Measurements from ENCODE around the gene CNN2. TPM values are rescaled to one million over a fixed set of nuclear protein-coding genes. Genes with fewer than 3 reads are reported as not detected.

The CNN2 gene
- total RNA-seq, 1 donor, result 508 TPM

GRCh38 chr19:1060689-1061088, 34.3 kb downstream of the CNN2 start:
- H3K4me3 ChIP-seq (ENCODE audit: low read depth, low read length), result no peak overlapping the region
- TF ChIP-seq, protein P1, sequence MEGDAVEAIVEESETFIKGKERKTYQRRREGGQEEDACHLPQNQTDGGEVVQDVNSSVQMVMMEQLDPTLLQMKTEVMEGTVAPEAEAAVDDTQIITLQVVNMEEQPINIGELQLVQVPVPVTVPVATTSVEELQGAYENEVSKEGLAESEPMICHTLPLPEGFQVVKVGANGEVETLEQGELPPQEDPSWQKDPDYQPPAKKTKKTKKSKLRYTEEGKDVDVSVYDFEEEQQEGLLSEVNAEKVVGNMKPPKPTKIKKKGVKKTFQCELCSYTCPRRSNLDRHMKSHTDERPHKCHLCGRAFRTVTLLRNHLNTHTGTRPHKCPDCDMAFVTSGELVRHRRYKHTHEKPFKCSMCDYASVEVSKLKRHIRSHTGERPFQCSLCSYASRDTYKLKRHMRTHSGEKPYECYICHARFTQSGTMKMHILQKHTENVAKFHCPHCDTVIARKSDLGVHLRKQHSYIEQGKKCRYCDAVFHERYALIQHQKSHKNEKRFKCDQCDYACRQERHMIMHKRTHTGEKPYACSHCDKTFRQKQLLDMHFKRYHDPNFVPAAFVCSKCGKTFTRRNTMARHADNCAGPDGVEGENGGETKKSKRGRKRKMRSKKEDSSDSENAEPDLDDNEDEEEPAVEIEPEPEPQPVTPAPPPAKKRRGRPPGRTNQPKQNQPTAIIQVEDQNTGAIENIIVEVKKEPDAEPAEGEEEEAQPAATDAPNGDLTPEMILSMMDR (IDR thresholded peaks at IDR 0.05; ENCODE audit: insufficient read depth, low read depth, low read length), result no peak
- no peak for DNase-seq (ENCODE audit: low read depth)

DNA sequence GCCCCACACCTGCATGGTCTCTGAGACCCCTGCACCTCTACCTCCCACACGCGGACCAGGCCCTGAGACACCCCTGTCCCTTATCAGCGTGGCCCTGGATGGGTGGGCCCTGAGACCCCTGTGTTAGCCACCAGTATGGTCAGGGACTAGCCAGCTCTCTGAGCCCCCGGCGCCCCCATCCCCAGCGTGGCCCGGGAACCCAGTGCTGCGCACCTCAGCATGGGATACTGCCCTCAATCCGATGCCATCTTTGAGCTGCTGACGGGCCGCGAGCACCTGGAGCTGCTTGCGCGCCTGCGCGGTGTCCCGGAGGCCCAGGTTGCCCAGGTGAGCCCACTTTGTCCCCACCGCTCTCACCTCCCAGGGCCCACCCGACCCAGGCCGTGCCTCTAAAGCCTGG, 35.6 kb downstream of the CNN2 start:
- TF ChIP-seq, protein P1 (IDR thresholded peaks at IDR 0.05; ENCODE audit: insufficient read depth, low read depth, low read length), result no peak
- no peak overlapping the region for H3K4me3 ChIP-seq (ENCODE audit: low read depth, low read length)
- DNase-seq (ENCODE audit: low read depth), result no peak

DNA sequence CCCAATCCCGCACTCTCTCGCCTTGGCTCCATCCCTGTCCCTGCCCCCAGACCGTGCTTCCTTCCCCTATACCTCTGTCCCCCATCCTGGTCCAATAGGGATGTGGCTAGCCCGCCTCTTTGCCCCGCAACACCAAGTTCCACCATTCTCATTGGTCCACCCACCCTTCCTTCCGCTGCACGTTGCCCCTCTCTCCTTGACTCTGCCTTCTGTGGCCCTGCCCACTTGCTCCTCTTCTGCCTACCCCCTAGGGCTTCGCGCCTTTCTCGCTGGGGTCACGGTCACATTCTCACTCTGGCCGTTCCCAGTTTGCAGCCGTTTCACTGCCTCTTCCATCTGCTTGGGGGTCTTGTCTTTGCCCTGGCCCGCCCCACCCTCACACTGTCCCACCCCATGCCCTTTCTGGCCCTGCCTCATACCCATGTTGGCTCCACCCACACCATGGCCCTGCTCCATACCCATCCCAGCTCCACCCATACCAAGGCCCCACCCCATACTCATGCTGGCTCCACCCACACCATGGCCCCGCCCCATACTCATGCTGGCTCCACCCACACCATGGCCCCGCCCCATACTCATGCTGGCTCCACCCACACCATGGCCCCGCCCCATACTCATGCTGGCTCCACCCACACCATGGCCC, 36.1 kb downstream of the CNN2 start:
- DNase-seq (ENCODE audit: low read depth), result no peak
- TF ChIP-seq, protein P1 (IDR thresholded peaks at IDR 0.05; ENCODE audit: insufficient read depth, low read depth, low read length), result no peak
- H3K4me3 ChIP-seq (ENCODE audit: low read depth, low read length), result no peak overlapping the region

- peak; percentile 45 for DNase-seq (ENCODE audit: low read depth)
- TF ChIP-seq, protein P1 (IDR thresholded peaks at IDR 0.05; ENCODE audit: insufficient read depth, low read depth, low read length), result no peak
- no peak overlapping the region for H3K4me3 ChIP-seq (ENCODE audit: low read depth, low read length)
Measured at GRCh38 chr19:1063030-1063908, 36.9 kb downstream of the CNN2 start.

DNA sequence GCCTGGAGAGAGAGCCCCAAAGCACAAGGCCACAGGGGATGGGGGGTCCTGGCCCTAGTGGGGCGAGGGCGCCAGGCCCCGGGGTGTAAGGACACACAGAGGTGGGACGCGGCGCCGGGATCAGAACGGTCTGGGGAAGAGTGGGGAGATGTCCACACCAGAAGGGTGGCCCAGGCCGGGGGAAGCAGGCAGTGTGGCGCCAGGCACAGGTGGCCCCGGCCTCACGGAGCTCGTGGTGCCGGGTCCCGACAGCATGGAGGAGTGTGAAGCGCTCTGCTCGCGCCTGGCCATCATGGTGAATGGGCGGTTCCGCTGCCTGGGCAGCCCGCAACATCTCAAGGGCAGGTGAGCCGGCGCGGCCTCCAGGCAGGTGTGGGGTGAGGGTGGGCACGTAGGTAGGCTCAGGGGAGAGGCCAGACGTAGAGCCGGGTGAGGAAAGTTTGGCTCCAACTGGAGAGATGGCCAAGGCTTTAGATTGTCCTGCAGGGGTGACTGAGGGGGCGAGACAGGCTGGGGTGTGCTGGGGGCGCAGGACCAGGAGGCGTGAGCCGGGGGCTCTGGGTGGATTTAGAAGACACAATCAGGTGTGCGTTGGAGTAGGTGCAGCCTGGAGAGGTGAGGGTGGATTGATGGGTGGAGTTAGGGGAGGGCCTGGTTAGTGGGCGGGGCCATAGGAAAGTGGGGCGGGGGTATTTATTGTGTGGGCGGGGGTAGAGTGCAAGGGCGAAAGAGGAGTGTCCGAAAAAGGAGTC, 37.7 kb downstream of the CNN2 start:
- DNase-seq (ENCODE audit: low read depth), result no peak
- H3K4me3 ChIP-seq (ENCODE audit: low read depth, low read length), result no peak overlapping the region
- TF ChIP-seq, protein P1 (IDR thresholded peaks at IDR 0.05; ENCODE audit: insufficient read depth, low read depth, low read length), result no peak

DNA sequence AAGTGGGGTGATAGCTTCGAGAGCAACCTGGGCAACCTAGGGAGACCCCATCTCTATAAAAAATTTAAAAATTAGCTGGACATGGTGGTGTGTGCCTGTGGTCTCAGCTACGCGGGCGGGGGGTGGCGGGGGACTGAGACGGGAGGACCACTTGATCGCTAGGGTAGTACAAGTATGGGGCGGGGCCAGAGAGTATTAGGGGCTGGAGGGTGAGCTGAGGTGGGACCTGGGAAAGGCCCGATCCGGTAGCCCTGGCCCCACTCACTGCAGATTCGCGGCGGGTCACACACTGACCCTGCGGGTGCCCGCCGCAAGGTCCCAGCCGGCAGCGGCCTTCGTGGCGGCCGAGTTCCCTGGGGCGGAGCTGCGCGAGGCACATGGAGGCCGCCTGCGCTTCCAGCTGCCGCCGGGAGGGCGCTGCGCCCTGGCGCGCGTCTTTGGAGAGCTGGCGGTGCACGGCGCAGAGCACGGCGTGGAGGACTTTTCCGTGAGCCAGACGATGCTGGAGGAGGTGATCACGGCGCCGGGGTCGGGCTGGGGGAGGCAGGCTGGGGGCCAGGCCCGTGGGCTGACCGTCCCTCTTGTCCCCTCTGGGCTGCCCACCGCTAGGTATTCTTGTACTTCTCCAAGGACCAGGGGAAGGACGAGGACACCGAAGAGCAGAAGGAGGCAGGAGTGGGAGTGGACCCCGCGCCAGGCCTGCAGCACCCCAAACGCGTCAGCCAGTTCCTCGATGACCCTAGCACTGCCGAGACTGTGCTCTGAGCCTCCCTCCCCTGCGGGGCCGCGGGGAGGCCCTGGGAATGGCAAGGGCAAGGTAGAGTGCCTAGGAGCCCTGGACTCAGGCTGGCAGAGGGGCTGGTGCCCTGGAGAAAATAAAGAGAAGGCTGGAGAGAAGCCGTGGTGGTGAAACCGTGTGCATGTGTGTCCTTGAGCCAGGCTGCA, 38.5 kb downstream of the CNN2 start:
- no peak overlapping the region for H3K4me3 ChIP-seq (ENCODE audit: low read depth, low read length)
- peak; percentile 77 for DNase-seq (ENCODE audit: low read depth)
- TF ChIP-seq, protein P1 (IDR thresholded peaks at IDR 0.05; ENCODE audit: insufficient read depth, low read depth, low read length), result peak; percentile 73
